Measurements from ENCODE around the gene GJB4.

The GJB4 gene

GRCh38 chr1:34778381-34778780, 18.8 kb downstream of the GJB4 start:
- no peak for DNase-seq

GRCh38 chr1:34779005-34779404, 19.5 kb downstream of the GJB4 start:
- no peak for DNase-seq

GRCh38 chr1:34779526-34779925, 20.0 kb downstream of the GJB4 start:
- DNase-seq: no peak

GRCh38 chr1:34779962-34780361, 20.4 kb downstream of the GJB4 start:
- DNase-seq: no peak

- no peak for DNase-seq
Observed at GRCh38 chr1:34780528-34780927, 21.0 kb downstream of the GJB4 start.

- DNase-seq: no peak
Observed at GRCh38 chr1:34781071-34781843, 21.7 kb downstream of the GJB4 start, which contains the start of gene GJB3. GJB3 (plus strand) TSS chr1:34781214; CDS start chr1:34784763, 3,549 bp downstream.

- DNase-seq: no peak
Observed at GRCh38 chr1:34781844-34782391, 22.4 kb downstream of the GJB4 start.

GRCh38 chr1:34784751-34785221, 25.2 kb downstream of the GJB4 start:
- no peak for DNase-seq

GRCh38 chr1:34785231-34785874, 25.8 kb downstream of the GJB4 start:
- DNase-seq: no peak

- DNase-seq: no peak
Observed at GRCh38 chr1:34785875-34786470, 26.4 kb downstream of the GJB4 start.

GRCh38 chr1:34786521-34787325, 27.2 kb downstream of the GJB4 start:
- DNase-seq: peak; percentile 67 to 79 (median 73)

GRCh38 chr1:34787461-34788420, 28.2 kb downstream of the GJB4 start:
- DNase-seq: peak in 1 of 3 donors; percentile 9

GRCh38 chr1:34790985-34791384, 31.4 kb downstream of the GJB4 start:
- DNase-seq: no peak

GRCh38 chr1:34792424-34792823, 32.9 kb downstream of the GJB4 start:
- no peak for DNase-seq

- no peak for DNase-seq
Observed at GRCh38 chr1:34792868-34793727, 33.6 kb downstream of the GJB4 start, which contains the start of gene GJA4. GJA4 (plus strand) TSS chr1:34792999; CDS start chr1:34794214, 1,215 bp downstream.

GRCh38 chr1:34794001-34794789, 34.7 kb downstream of the GJB4 start:
- DNase-seq: no peak

GRCh38 chr1:34794790-34795180, 35.2 kb downstream of the GJB4 start:
- no peak for DNase-seq

- DNase-seq: no peak
Observed at GRCh38 chr1:34795916-34796315, 36.4 kb downstream of the GJB4 start.

- DNase-seq: no peak
Observed at GRCh38 chr1:34796990-34797389, 37.5 kb downstream of the GJB4 start.

Measured in suppressor macrophage treated with lipopolysaccharide for 1 hour (primary cell).